ENCODE measurements around the gene RHBDL1. TPM values are rescaled to one million over a fixed set of nuclear protein-coding genes. Genes with fewer than 3 reads are reported as not detected.

Gene RHBDL1
- total and polyA plus RNA-seq, 9 of the 15 experiments (the other 6 are each of a cell fraction or from before 2014, with no cell fraction given) = 0.03 to 5.6 (median 1.3) TPM; not detected in 1

- TF ChIP-seq MYNN (IDR thresholded peaks at IDR 0.05) (no peak), MYNN (CRISPR knock-in tag; IDR thresholded peaks at IDR 0.05) (no peak), FOXK1 (CRISPR knock-in tag; IDR thresholded peaks at IDR 0.05; ENCODE audit: borderline replicate concordance) (no peak), YY1 (IDR thresholded peaks at IDR 0.05; ENCODE audit: borderline replicate concordance in 1 of 3, control insufficient read depth in 1 of 3, extremely low read depth in 1 of 3, insufficient read depth in 3 of 3, insufficient read length in 1 of 3, insufficient replicate concordance in 2 of 3, low read depth in 1 of 3, low read length in 2 of 3) (peak; percentile 31 to 84 (median 78)), THAP7 (CRISPR knock-in tag; IDR thresholded peaks at IDR 0.05) (no peak), CTCFL (IDR thresholded peaks at IDR 0.05; ENCODE audit: borderline replicate concordance, insufficient read depth, low read depth, low read length, poor library complexity, severe bottlenecking) (no peak), STAG1 (CRISPR knock-in tag; IDR thresholded peaks at IDR 0.05; ENCODE audit: borderline replicate concordance) (no peak), BDP1 (IDR thresholded peaks at IDR 0.05; ENCODE audit: insufficient read depth, insufficient read length) (no peak), SAP30 (IDR thresholded peaks at IDR 0.05; ENCODE audit: borderline replicate concordance, insufficient read depth, low read depth, low read length, poor library complexity, severe bottlenecking) (no peak), FOXA1 (IDR thresholded peaks at IDR 0.05; ENCODE audit: borderline replicate concordance) (no peak), IRF2 (CRISPR knock-in tag; IDR thresholded peaks at IDR 0.05) (no peak), MEF2A (IDR thresholded peaks at IDR 0.05; ENCODE audit: control insufficient read depth, low read depth, low read length) (no peak), CBX1 (IDR thresholded peaks at IDR 0.05; ENCODE audit: low read depth) (peak; percentile 61; the same call in 1 of the 2 replicates), MCM5 (IDR thresholded peaks at IDR 0.05; ENCODE audit: low read depth) (no peak)
- TF ChIP-seq, protein P1, sequence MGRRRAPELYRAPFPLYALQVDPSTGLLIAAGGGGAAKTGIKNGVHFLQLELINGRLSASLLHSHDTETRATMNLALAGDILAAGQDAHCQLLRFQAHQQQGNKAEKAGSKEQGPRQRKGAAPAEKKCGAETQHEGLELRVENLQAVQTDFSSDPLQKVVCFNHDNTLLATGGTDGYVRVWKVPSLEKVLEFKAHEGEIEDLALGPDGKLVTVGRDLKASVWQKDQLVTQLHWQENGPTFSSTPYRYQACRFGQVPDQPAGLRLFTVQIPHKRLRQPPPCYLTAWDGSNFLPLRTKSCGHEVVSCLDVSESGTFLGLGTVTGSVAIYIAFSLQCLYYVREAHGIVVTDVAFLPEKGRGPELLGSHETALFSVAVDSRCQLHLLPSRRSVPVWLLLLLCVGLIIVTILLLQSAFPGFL (CRISPR knock-in tag; IDR thresholded peaks at IDR 0.05) = no peak
- TF ChIP-seq, protein P2, sequence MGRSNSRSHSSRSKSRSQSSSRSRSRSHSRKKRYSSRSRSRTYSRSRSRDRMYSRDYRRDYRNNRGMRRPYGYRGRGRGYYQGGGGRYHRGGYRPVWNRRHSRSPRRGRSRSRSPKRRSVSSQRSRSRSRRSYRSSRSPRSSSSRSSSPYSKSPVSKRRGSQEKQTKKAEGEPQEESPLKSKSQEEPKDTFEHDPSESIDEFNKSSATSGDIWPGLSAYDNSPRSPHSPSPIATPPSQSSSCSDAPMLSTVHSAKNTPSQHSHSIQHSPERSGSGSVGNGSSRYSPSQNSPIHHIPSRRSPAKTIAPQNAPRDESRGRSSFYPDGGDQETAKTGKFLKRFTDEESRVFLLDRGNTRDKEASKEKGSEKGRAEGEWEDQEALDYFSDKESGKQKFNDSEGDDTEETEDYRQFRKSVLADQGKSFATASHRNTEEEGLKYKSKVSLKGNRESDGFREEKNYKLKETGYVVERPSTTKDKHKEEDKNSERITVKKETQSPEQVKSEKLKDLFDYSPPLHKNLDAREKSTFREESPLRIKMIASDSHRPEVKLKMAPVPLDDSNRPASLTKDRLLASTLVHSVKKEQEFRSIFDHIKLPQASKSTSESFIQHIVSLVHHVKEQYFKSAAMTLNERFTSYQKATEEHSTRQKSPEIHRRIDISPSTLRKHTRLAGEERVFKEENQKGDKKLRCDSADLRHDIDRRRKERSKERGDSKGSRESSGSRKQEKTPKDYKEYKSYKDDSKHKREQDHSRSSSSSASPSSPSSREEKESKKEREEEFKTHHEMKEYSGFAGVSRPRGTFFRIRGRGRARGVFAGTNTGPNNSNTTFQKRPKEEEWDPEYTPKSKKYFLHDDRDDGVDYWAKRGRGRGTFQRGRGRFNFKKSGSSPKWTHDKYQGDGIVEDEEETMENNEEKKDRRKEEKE (IDR thresholded peaks at IDR 0.05; ENCODE audit: borderline replicate concordance in 1 of 2, control insufficient read depth in 1 of 2, low read depth in 2 of 2, low read length in 1 of 2) = no peak
Observed at GRCh38 chr16:641326-642188, 33.9 kb upstream of the RHBDL1 start, which contains the start of gene MCRIP2 (continued).

Data from K562 (cell line).